HEK293 (cell line): ENCODE measurements around the gene UGT1A7.
"Not testable (repeated sequence)": the region's sequence is repeated elsewhere in the genome, so short reads cannot be mapped to it uniquely, and the experiment has no call there.

ENCODE experiments used
- CTCF ChIA-PET: fragments of 350-600 bp; formaldehyde crosslinking; extraction: SDS; loops from one replicate; lab custom pipeline; 2021; ENCODE audit warnings: antibody characterized with exemption; lab: Yijun Ruan, JAX
- POLR2A ChIA-PET: fragments of 300-600 bp; formaldehyde crosslinking; extraction: SDS; loops from one replicate; lab custom pipeline; 2020; ENCODE audit warnings: antibody characterized with exemption, inconsistent platforms; lab: Yijun Ruan, JAX
- H3K27ac ChIP-seq: fragments of 200-500 bp; sonication (Bioruptor generic); 2 replicates; pipeline ENCODE4 v1.5.1; 2014; ENCODE audit warnings: low read depth, low read length, control low read depth, inconsistent platforms; ENCODE audit errors: extremely low read depth
- H3K36me3 ChIP-seq, 2 experiments: fragments of 200-500 bp in 1 of 2; sonication (Bioruptor generic) in 1 of 2; 1 replicate in 1 of 2; 2 replicates in 1 of 2; pipeline ENCODE4 v1.5.1; 2014 to 2017; ENCODE audit warnings: inconsistent platforms in 2 of 2, low read length in 2 of 2; ENCODE audit not compliant: control insufficient read depth in 2 of 2, insufficient read depth in 1 of 2
- H3K4me1 ChIP-seq: fragments of 200-500 bp; sonication (Bioruptor generic); 2 replicates; pipeline ENCODE4 v1.5.1; 2014; ENCODE audit warnings: mild to moderate bottlenecking, low read length, inconsistent platforms; ENCODE audit not compliant: control insufficient read depth, insufficient read depth
- H3K4me3 ChIP-seq: 2 replicates; pipeline ENCODE4 v1.5.1; 2011; ENCODE audit warnings: low read depth, mild to moderate bottlenecking, control low read depth, low read length, moderate library complexity
- H3K9me3 ChIP-seq: fragments of 200-500 bp; sonication (Bioruptor generic); 2 replicates; pipeline ENCODE4 v1.5.1; 2014; ENCODE audit warnings: low read depth, low read length, inconsistent platforms; ENCODE audit not compliant: control insufficient read depth, insufficient read depth
- FEZF1 ChIP-seq: fragments of 450-650 bp; formaldehyde crosslinking; IDR thresholded peaks from 2 replicates; pipeline ENCODE4 v1.5.1; 2016; ENCODE audit warnings: missing biosample characterization, missing genetic modification characterization
- HOXC10 ChIP-seq: sonication (generic); formaldehyde crosslinking; IDR thresholded peaks from 2 replicates; pipeline ENCODE4 v1.8.1; 2023; ENCODE audit warnings: mild to moderate bottlenecking, missing genetic modification reagents
- WT1 ChIP-seq: fragments of 450-650 bp; formaldehyde crosslinking; IDR thresholded peaks from 2 replicates; pipeline ENCODE4 v1.5.1; 2016; ENCODE audit warnings: missing biosample characterization, missing genetic modification characterization
- ZNF140 ChIP-seq: fragments of 450-650 bp; formaldehyde crosslinking; IDR thresholded peaks from 2 replicates; pipeline ENCODE4 v1.5.1; 2016; ENCODE audit warnings: missing biosample characterization, missing genetic modification characterization
- ZNF19 ChIP-seq: fragments of 450-650 bp; formaldehyde crosslinking; IDR thresholded peaks from 2 replicates; pipeline ENCODE4; 2016; ENCODE audit warnings: missing biosample characterization, missing genetic modification characterization, low read depth
- ZNF223 ChIP-seq: fragments of 450-650 bp; formaldehyde crosslinking; IDR thresholded peaks from 2 replicates; pipeline ENCODE4 v1.5.1; 2016; ENCODE audit warnings: missing biosample characterization, missing genetic modification characterization
- ZNF24 ChIP-seq: fragments of 450-650 bp; formaldehyde crosslinking; IDR thresholded peaks from 2 replicates; pipeline ENCODE4 v1.5.1; 2016; ENCODE audit warnings: missing biosample characterization, missing genetic modification characterization
- ZNF274 ChIP-seq, 2 experiments: fragments of 200-500 bp in 1 of 2; fragments of 450-650 bp in 1 of 2; sonication (Bioruptor generic) in 1 of 2; formaldehyde crosslinking in 1 of 2; IDR thresholded peaks; 2 replicates each; pipeline versions ENCODE4 v1.5.1 to v1.6.1; 2014 to 2016; ENCODE audit warnings: borderline replicate concordance in 1 of 2, inconsistent platforms in 1 of 2, low read length in 1 of 2, missing biosample characterization in 1 of 2, missing genetic modification characterization in 1 of 2
- ZNF292 ChIP-seq: fragments of 450-650 bp; formaldehyde crosslinking; IDR thresholded peaks from 2 replicates; pipeline ENCODE4 v1.5.1; 2016; ENCODE audit warnings: low read depth, missing biosample characterization, missing genetic modification characterization, borderline replicate concordance
- ZNF354C ChIP-seq: fragments of 450-650 bp; formaldehyde crosslinking; IDR thresholded peaks from 2 replicates; pipeline ENCODE4 v1.5.1; 2016; ENCODE audit warnings: missing biosample characterization, missing genetic modification characterization, low read depth, borderline replicate concordance
- ZNF544 ChIP-seq: fragments of 450-650 bp; formaldehyde crosslinking; IDR thresholded peaks from 2 replicates; pipeline ENCODE4 v1.5.0; 2017; ENCODE audit warnings: missing biosample characterization, missing genetic modification characterization
- ZNF555 ChIP-seq: fragments of 450-650 bp; formaldehyde crosslinking; conservative IDR thresholded peaks from 2 replicates; pipeline ENCODE4 v1.5.1; 2017; ENCODE audit warnings: missing biosample characterization, mild to moderate bottlenecking, missing genetic modification characterization, inconsistent platforms
- ZNF626 ChIP-seq: fragments of 450-650 bp; sonication (Bioruptor Pico); formaldehyde crosslinking; IDR thresholded peaks from 2 replicates; pipeline ENCODE4 v1.5.1; 2018; ENCODE audit warnings: missing biosample characterization, missing genetic modification characterization, inconsistent platforms
- ZNF660 ChIP-seq: fragments of 450-650 bp; IDR thresholded peaks from 2 replicates; pipeline ENCODE4 v1.5.1; 2018; ENCODE audit warnings: missing biosample characterization, mild to moderate bottlenecking, missing genetic modification characterization
- ZNF837 ChIP-seq: fragments of 450-650 bp; formaldehyde crosslinking; IDR thresholded peaks from 2 replicates; pipeline ENCODE4 v1.5.1; 2016; ENCODE audit warnings: missing biosample characterization, missing genetic modification characterization
- TF ChIP-seq, protein P1 (sequence below): fragments of 450-650 bp; formaldehyde crosslinking; IDR thresholded peaks from 2 replicates; pipeline ENCODE4; 2016; ENCODE audit warnings: missing biosample characterization, missing genetic modification characterization

Gene UGT1A7

DNA sequence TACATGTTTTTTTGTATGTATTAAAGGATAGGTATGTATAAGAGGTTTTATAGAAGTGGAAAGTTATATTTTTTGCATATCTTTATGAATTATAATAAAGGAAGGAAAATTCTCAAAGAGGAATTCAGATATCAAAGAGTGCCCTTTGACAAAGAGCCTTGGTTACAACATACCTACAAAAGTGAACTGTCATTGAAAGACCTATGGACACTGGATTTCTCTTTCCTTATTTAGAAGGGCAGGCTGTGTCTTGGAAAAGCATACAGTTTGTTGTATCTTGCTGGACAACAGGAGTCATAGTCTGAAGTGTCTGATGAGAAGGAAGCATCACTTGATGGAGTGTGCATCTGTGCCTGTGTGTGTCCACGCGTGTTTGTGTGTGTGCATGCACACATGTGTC is 30.3 kb upstream of the UGT1A7 start (continued):
- TF ChIP-seq ZNF555 (tag by site-specific recombination): no peak

DNA sequence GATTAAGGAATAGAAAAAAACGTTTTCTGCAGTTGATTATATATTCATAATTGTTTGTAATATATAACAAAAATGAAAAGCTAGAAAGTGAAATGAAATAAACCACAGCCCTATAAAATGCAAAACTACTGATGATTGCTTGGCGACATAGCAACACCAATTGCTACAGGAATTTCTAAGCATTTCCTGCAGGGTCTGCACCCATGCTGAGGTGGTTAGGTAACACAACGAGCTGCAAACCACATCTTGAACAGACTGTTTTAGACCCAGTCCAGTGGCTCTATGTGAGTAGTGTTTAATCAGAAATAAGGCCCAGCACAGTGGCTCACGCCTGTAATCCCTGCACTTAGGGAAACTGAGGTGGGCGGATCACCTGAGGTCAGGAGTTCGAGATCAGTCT is 27.2 kb upstream of the UGT1A7 start:
- Histone ChIP-seq H3K9me3 (no peaks in the 10 kb centered on the region), H3K36me3 (no peaks in the 10 kb centered on the region), H3K4me3 (no peak overlapping the region), H3K4me1 (no peaks in the 10 kb centered on the region), H3K27ac (no peak overlapping the region)
- ChIA-PET POLR2A (no interaction called here), CTCF (interaction anchor here (0.6 kb wide), 1 partner anchor 459 kb away, joined by 3 read pairs; no protein-coding TSS in a partner anchor)
- TF ChIP-seq ZNF274 (IDR thresholded peaks at IDR 0.05; ENCODE audit: low read length): no peak
- no peak for TF ChIP-seq ZNF274 (tag by site-specific recombination; IDR thresholded peaks at IDR 0.05; ENCODE audit: borderline replicate concordance)
- no peak for TF ChIP-seq ZNF19 (tag by site-specific recombination)
- no peak for TF ChIP-seq ZNF837 (tag by site-specific recombination)
- TF ChIP-seq ZNF660: no peak
- no peak for TF ChIP-seq HOXC10 (CRISPR knock-in tag)
- no peak for TF ChIP-seq ZNF140 (tag by site-specific recombination)
- no peak for TF ChIP-seq FEZF1
- no peak for TF ChIP-seq ZNF354C (tag by site-specific recombination)
- TF ChIP-seq, protein P1, sequence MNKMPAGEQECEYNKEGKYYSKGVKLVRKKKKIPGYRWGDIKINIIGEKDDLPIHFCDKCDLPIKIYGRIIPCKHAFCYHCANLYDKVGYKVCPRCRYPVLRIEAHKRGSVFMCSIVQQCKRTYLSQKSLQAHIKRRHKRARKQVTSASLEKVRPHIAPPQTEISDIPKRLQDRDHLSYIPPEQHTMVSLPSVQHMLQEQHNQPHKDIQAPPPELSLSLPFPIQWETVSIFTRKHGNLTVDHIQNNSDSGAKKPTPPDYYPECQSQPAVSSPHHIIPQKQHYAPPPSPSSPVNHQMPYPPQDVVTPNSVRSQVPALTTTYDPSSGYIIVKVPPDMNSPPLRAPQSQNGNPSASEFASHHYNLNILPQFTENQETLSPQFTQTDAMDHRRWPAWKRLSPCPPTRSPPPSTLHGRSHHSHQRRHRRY (tag by site-specific recombination): no peak
- TF ChIP-seq ZNF544 (tag by site-specific recombination): no peak
- TF ChIP-seq ZNF292 (tag by site-specific recombination): no peak

GRCh38 chr2:233655043-233655442 is 26.7 kb upstream of the UGT1A7 start:
- TF ChIP-seq ZNF660 (no peak), ZNF626 (tag by site-specific recombination) (no peak), ZNF223 (tag by site-specific recombination) (no peak)
- ChIA-PET CTCF (no interaction called here), POLR2A (no interaction called here)
- Histone ChIP-seq H3K36me3 (no peaks in the 10 kb centered on the region), H3K27ac (no peak overlapping the region), H3K4me3 (no peak overlapping the region), H3K4me1 (no peaks in the 10 kb centered on the region), H3K9me3 (no peaks in the 10 kb centered on the region)

DNA sequence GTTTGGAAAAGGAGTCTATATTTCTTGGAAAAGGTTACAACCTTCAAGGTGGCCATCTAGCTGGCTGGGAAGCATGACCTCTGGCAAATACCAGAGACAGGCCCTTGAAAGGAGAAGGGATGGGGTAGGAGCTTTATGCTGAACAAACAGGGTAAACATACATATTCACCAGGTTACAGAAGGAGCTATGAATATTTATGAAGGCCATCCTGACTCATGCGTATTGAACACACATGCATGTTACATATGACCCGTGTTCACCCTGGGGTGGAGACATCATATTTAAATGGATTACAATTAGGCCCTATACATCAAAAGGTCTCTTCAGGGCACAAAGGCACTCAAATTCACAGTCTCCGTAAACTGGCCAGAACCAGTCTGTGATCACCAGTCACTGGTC is 25.8 kb upstream of the UGT1A7 start:
- POLR2A ChIA-PET, CTCF ChIA-PET: not testable (repeated sequence)

DNA sequence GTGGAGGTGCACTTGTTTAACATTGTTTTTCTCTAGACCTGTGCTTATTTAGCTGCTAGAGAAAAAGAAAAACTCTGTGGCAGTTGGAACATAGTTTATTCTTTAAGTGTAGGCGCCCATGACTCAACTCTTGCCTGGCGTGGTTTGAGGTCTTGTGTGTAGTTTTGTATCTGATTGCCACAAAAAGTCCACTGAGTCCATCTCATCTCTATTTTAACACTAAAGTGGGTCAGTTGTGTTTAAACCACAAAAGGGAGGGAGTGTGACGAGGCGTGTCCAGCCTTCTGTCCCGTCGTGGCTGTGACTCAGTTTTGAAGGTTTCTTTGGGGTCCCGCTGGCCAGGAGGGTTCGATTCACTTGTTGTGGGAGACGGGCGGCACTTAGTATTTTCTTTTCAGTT is 25.3 kb upstream of the UGT1A7 start:
- TF ChIP-seq ZNF24 (tag by site-specific recombination): no peak
- TF ChIP-seq WT1: no peak
- POLR2A ChIA-PET: no interaction called here

More for the DNA sequence above, 25.8 kb upstream of the UGT1A7 start:
- not testable (repeated sequence) for H3K4me1 ChIP-seq, H3K36me3 ChIP-seq, H3K27ac ChIP-seq, H3K9me3 ChIP-seq, H3K4me3 ChIP-seq

More for the DNA sequence above, 25.3 kb upstream of the UGT1A7 start:
- CTCF ChIA-PET: no interaction called here
- H3K4me1 ChIP-seq: no peaks in the 10 kb centered on the region
- H3K4me3 ChIP-seq: no peak overlapping the region
- no peaks in the 10 kb centered on the region for H3K36me3 ChIP-seq
- H3K27ac ChIP-seq: no peak overlapping the region
- no peaks in the 10 kb centered on the region for H3K9me3 ChIP-seq
